Osteoblast (primary cell): Measurements from ENCODE around the gene PRDM12. TPM values are rescaled to one million over a fixed set of nuclear protein-coding genes. Genes with fewer than 3 reads are reported as not detected.
A peak's percentile ranks its signal among the peaks of the same experiment; 100 is the strongest.

Experiments
- DNase-seq: peaks from one replicate; pipeline ENCODE4 v3.0.0; 2011; ENCODE audit warnings: low spot score, mixed read lengths; ENCODE audit not compliant: insufficient read length; ENCODE audit errors: missing footprints
- H2AFZ ChIP-seq: 2 replicates; pipeline ENCODE4 v1.6.0; 2011; ENCODE audit warnings: mild to moderate bottlenecking, low read length
- H3K27ac ChIP-seq: 2 replicates; pipeline ENCODE4 v1.5.1; 2011; ENCODE audit warnings: mild to moderate bottlenecking, low read depth, low read length, moderate library complexity
- H3K27me3 ChIP-seq: 2 replicates; pipeline ENCODE4 v1.6.0; 2012; ENCODE audit warnings: mild to moderate bottlenecking, control low read depth, inconsistent platforms, low read length, moderate library complexity; ENCODE audit not compliant: insufficient read depth
- H3K36me3 ChIP-seq: 2 replicates; pipeline ENCODE4 v1.5.1; 2011; ENCODE audit warnings: mild to moderate bottlenecking, low read length, control low read depth, moderate library complexity; ENCODE audit not compliant: insufficient read depth
- H3K4me1 ChIP-seq: 2 replicates; pipeline ENCODE4 v1.5.1; 2011; ENCODE audit warnings: mild to moderate bottlenecking, low read length, control low read depth, moderate library complexity; ENCODE audit not compliant: insufficient read depth
- H3K4me2 ChIP-seq: 2 replicates; pipeline ENCODE4 v1.6.0; 2011; ENCODE audit warnings: mild to moderate bottlenecking, low read length; ENCODE audit not compliant: insufficient read depth
- H3K4me3 ChIP-seq: fragments of 200-600 bp; sonication (generic); 3 replicates; pipeline ENCODE4 v1.5.1; 2012; ENCODE audit warnings: mild to moderate bottlenecking, low read length, inconsistent platforms; ENCODE audit not compliant: insufficient read depth
- H3K79me2 ChIP-seq: 2 replicates; pipeline ENCODE4 v1.6.0; 2012; ENCODE audit warnings: mild to moderate bottlenecking, low read length, control low read depth, inconsistent platforms; ENCODE audit not compliant: insufficient read depth
- H3K9me3 ChIP-seq: 2 replicates; pipeline ENCODE4 v1.5.1; 2011; ENCODE audit warnings: low read depth, low read length, control low read depth
- H4K20me1 ChIP-seq: 2 replicates; pipeline ENCODE4 v1.6.0; 2012; ENCODE audit warnings: mild to moderate bottlenecking, low read length, control low read depth; ENCODE audit not compliant: insufficient read depth
- total RNA-seq: library from RNA; depleted of rRNA; stranded (reverse); fragments of >200 nt; gene quantifications from 2 replicates; pipeline ENCODE4 v1.2.3, GENCODE V29; 2012
- TF ChIP-seq, protein P1 (sequence below): IDR thresholded peaks from 2 replicates; pipeline ENCODE4 v1.5.1; 2011; ENCODE audit warnings: mild to moderate bottlenecking, low read depth, low read length, moderate library complexity; ENCODE audit errors: extremely low read depth

PRDM12 gene
- total RNA-seq, 1 donor: not detected

DNA sequence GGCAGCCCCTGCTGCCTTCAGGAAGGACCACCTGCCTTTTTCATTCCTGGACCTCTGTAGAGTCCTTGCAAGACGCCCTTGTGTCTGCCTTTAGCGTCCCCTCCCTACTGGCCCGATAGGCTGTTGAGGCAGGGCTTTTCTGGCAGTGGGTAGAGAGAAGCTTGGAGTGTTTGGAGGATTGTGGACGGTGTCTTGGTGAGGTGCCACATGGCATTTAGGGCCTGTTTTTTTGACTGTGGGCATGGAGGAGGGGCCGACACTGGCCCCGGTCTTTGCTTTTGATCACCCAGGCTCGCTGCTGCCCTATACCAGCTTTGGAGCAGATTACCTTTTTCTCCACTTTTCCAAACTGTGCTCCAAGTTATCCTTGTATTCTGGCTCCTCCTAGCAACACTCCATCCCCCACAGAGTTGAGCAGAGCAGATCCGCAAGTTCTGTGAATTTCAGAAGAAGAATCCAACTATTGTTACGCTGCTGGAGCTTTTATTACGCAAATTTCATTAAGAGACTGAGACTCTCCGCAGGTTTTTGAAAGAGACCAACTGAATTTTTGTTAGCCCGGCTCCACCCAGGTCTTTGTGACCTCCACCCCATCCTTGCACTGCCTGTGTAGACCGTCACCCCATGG lies 34.8 kb upstream of the PRDM12 start:
- TF ChIP-seq, protein P1, sequence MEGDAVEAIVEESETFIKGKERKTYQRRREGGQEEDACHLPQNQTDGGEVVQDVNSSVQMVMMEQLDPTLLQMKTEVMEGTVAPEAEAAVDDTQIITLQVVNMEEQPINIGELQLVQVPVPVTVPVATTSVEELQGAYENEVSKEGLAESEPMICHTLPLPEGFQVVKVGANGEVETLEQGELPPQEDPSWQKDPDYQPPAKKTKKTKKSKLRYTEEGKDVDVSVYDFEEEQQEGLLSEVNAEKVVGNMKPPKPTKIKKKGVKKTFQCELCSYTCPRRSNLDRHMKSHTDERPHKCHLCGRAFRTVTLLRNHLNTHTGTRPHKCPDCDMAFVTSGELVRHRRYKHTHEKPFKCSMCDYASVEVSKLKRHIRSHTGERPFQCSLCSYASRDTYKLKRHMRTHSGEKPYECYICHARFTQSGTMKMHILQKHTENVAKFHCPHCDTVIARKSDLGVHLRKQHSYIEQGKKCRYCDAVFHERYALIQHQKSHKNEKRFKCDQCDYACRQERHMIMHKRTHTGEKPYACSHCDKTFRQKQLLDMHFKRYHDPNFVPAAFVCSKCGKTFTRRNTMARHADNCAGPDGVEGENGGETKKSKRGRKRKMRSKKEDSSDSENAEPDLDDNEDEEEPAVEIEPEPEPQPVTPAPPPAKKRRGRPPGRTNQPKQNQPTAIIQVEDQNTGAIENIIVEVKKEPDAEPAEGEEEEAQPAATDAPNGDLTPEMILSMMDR: no peak
- no peak overlapping the region for H2AFZ ChIP-seq
- H3K4me1 ChIP-seq: no peaks in the 10 kb centered on the region
- peaks cover 2% of the 10 kb centered on the region for H4K20me1 ChIP-seq
- H3K79me2 ChIP-seq: no peaks in the 10 kb centered on the region
- peaks cover 80% of the 10 kb centered on the region for H3K36me3 ChIP-seq
- no peak overlapping the region for H3K27ac ChIP-seq
- no peak for DNase-seq
- no peak overlapping the region for H3K4me2 ChIP-seq
- no peak overlapping the region for H3K4me3 ChIP-seq
- no peaks in the 10 kb centered on the region for H3K9me3 ChIP-seq
- no peaks in the 10 kb centered on the region for H3K27me3 ChIP-seq

- Histone ChIP-seq H4K20me1 (peaks cover 2% of the 10 kb centered on the region), H2AFZ (no peak overlapping the region), H3K27ac (no peak overlapping the region), H3K4me1 (no peaks in the 10 kb centered on the region), H3K36me3 (peaks cover 80% of the 10 kb centered on the region), H3K9me3 (no peaks in the 10 kb centered on the region), H3K79me2 (no peaks in the 10 kb centered on the region), H3K4me2 (no peak overlapping the region), H3K4me3 (no peak overlapping the region), H3K27me3 (no peaks in the 10 kb centered on the region)
- DNase-seq: no peak
- TF ChIP-seq, protein P1: no peak
Measured at GRCh38 chr9:130630071-130630450, 34.3 kb upstream of the PRDM12 start.

GRCh38 chr9:130630506-130631330 lies 33.7 kb upstream of the PRDM12 start:
- H2AFZ ChIP-seq: no peak overlapping the region
- H3K79me2 ChIP-seq: no peaks in the 10 kb centered on the region
- no peaks in the 10 kb centered on the region for H3K9me3 ChIP-seq
- H3K27ac ChIP-seq: no peak overlapping the region
- peak; percentile 76 for DNase-seq
- peaks cover 77% of the 10 kb centered on the region for H3K36me3 ChIP-seq
- no peak overlapping the region for H3K4me3 ChIP-seq
- H3K27me3 ChIP-seq: no peaks in the 10 kb centered on the region
- H3K4me1 ChIP-seq: no peaks in the 10 kb centered on the region
- H3K4me2 ChIP-seq: no peak overlapping the region
- TF ChIP-seq, protein P1: no peak
- H4K20me1 ChIP-seq: peaks cover 2% of the 10 kb centered on the region
